Measurements from ENCODE around the gene TRABD. TPM values are rescaled to one million over a fixed set of nuclear protein-coding genes. Genes with fewer than 3 reads are reported as not detected.

TRABD gene
- total RNA-seq, 2 donors from 2014 or later, result 108 to 125 TPM

- ATAC-seq (replicated peaks in 1 of 2) (no peak), DNase-seq (no peak)
- Mint-ChIP-seq H3K27ac (no peak overlapping the region), H3K9me3 (no peaks in the 10 kb centered on the region), H3K4me3 (no peak overlapping the region), H3K27me3 (ENCODE audit: low read depth) (peaks cover 29% of the 10 kb centered on the region), H3K4me1 (ENCODE audit: low read depth) (peaks cover 6% of the 10 kb centered on the region), H3K36me3 (ENCODE audit: insufficient read depth in 2 of 2) (peaks cover 0 to 3% of the 10 kb centered on the region in 2 donors)
Measured at GRCh38 chr22:50173311-50173982, 12.3 kb upstream of the TRABD start.

DNA sequence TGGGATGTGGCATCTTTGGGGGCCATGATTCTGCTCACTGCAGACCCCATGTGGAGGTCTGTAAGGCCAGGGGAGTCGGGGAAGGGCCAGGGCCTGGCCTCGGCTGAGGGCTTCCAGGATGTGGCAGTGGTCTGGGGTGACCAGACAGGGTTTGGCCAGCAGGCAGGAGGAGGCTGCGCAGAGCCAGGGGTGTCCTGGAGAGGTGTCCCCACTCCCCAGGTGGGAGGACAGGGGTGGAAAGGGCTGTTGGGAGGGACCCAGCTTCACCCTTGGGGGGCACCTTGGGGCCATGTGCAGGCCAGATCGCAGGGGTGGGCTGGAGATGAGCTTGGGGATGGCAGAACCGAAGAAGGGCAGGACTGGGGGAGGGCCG is 11.7 kb upstream of the TRABD start:
- peaks cover 0 to 3% of the 10 kb centered on the region in 2 donors for H3K36me3 Mint-ChIP-seq (ENCODE audit: insufficient read depth in 2 of 2)
- H3K4me3 Mint-ChIP-seq, result no peak overlapping the region
- H3K9me3 Mint-ChIP-seq, result no peaks in the 10 kb centered on the region
- H3K27me3 Mint-ChIP-seq (ENCODE audit: low read depth), result peaks cover 23% of the 10 kb centered on the region
- no peak overlapping the region for H3K27ac Mint-ChIP-seq
- DNase-seq, result no peak
- H3K4me1 Mint-ChIP-seq (ENCODE audit: low read depth), result peaks cover 5% of the 10 kb centered on the region
- ATAC-seq (replicated peaks in 1 of 2), result no peak

DNA sequence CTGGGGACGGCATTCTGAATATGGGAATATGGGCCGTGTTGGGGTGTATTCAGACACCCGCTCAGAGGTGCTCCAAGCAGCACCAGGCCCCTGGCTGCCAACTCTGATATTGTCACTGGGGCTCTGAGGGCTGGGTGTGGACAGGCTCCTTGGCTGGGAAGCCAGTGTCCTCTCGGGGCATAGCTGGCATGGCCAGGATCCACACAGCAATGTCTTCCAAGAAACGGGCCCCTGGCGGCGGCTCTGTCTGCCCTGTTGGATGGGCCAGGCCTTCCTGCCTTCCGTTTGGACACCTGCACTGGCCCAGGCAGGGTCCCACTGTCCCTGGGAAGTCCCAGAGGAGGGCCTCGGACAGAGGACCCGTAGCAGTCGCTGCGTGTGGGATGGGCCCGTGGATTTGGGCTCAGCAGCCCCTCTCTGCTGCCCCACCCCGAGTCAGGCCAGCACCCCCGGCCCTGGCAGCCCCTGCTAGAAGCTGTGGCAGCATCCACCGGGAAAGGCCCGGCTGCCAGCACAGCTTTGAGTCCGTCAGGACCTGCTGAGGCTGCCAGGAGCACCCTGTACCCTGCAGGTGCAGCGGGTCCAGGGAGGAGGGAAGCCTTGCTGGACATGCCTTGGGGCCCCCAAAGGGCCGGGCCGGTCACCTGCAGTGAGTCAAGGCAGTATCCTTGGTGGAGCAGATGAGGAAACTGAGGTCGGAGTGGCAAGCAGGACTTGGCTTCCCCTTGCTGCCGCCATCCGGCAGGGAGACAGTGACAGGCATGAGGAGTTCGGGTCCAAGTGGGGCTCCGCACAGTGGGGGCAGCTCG is 11.1 kb upstream of the TRABD start:
- Mint-ChIP-seq H3K4me3 (no peak overlapping the region), H3K4me1 (ENCODE audit: low read depth) (no peaks in the 10 kb centered on the region), H3K36me3 (ENCODE audit: insufficient read depth in 2 of 2) (peaks cover 0 to 3% of the 10 kb centered on the region in 2 donors), H3K9me3 (no peaks in the 10 kb centered on the region), H3K27ac (no peak overlapping the region), H3K27me3 (ENCODE audit: low read depth) (peaks cover 19% of the 10 kb centered on the region)
- ATAC-seq (replicated peaks in 1 of 2) (no peak), DNase-seq (no peak)

DNA sequence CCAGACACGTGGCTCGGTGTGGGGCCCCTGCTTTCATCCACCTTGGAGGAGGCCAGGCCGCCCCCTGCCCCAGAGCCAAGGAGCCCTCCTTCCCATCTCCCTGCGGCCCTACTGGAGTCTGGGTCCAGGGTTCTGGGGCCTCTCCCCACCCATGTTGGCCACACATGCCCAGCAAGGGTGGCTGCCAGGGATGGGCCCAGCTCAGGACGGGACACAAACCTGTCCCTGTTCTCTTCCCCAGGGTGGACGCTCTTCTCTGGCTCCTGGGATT is 10.6 kb upstream of the TRABD start:
- Mint-ChIP-seq H3K27me3 (ENCODE audit: low read depth) (peaks cover 19% of the 10 kb centered on the region), H3K27ac (no peak overlapping the region)
- no peak for ATAC-seq (replicated peaks in 1 of 2)

DNA sequence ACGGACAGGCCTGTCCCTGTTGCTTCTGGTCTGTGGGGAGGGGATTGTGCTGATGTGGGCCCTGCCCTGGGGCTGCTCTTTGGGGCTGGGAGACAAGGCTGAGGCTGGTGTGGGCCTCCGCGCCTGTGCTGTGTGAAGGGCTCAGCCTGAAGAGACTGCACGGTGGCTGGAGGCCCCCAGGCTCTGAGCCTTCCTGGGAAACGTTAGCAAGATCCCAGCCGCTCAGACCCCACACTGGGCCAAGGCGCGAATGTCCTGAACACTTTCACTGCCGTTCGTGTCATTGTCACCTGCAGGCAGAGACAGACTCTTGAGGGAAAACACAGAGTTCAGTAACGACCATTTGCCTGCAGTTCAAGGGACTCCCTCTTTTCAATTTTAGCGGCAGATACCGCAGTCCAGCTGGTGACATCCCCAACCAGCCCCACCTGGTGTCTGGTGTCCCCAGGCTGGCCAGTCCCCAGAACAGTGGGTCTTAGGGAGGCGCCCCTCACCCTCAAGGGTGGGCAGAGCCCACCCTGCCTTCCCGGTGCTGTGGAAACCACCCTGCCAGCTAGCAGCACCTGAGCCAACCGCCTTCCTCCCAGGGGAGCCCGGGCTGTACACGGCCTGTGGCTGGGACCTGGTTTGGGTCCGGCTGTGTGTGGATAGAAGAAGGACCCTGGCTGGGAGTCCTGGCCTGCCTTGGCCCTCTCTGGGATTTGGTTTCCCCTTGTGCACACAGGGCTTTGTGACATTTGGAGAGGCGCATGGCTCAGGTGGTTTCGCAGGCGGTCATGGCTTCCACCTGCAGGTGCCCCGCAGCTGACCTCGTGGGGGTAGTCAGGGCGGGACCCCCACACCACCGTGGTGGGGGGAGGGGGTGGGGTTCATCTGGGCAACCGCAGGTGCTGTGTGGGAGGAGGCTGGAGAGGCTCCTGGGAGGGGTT is 9.5 kb upstream of the TRABD start:
- Mint-ChIP-seq H3K27ac (no peak overlapping the region), H3K36me3 (ENCODE audit: insufficient read depth in 2 of 2) (no peaks in the 10 kb centered on the region), H3K27me3 (ENCODE audit: low read depth) (peaks cover 15% of the 10 kb centered on the region), H3K4me1 (ENCODE audit: low read depth) (no peaks in the 10 kb centered on the region), H3K4me3 (no peak overlapping the region), H3K9me3 (no peaks in the 10 kb centered on the region)
- ATAC-seq (replicated peaks in 1 of 2), result no peak
- DNase-seq, result no peak

More for the DNA sequence above, 10.6 kb upstream of the TRABD start:
- H3K4me3 Mint-ChIP-seq, result no peak overlapping the region
- no peaks in the 10 kb centered on the region for H3K4me1 Mint-ChIP-seq (ENCODE audit: low read depth)
- DNase-seq, result no peak
- no peaks in the 10 kb centered on the region for H3K9me3 Mint-ChIP-seq
- H3K36me3 Mint-ChIP-seq (ENCODE audit: insufficient read depth in 2 of 2), result peaks cover 0 to 3% of the 10 kb centered on the region in 2 donors

GRCh38 chr22:50176850-50177536 is 8.7 kb upstream of the TRABD start:
- ATAC-seq (replicated peaks in 1 of 2) (no peak), DNase-seq (no peak)
- Mint-ChIP-seq H3K4me1 (ENCODE audit: low read depth) (no peaks in the 10 kb centered on the region), H3K4me3 (no peak overlapping the region), H3K36me3 (ENCODE audit: insufficient read depth in 2 of 2) (no peaks in the 10 kb centered on the region), H3K27me3 (ENCODE audit: low read depth) (peaks cover 11% of the 10 kb centered on the region), H3K9me3 (no peaks in the 10 kb centered on the region), H3K27ac (no peak overlapping the region)

DNA sequence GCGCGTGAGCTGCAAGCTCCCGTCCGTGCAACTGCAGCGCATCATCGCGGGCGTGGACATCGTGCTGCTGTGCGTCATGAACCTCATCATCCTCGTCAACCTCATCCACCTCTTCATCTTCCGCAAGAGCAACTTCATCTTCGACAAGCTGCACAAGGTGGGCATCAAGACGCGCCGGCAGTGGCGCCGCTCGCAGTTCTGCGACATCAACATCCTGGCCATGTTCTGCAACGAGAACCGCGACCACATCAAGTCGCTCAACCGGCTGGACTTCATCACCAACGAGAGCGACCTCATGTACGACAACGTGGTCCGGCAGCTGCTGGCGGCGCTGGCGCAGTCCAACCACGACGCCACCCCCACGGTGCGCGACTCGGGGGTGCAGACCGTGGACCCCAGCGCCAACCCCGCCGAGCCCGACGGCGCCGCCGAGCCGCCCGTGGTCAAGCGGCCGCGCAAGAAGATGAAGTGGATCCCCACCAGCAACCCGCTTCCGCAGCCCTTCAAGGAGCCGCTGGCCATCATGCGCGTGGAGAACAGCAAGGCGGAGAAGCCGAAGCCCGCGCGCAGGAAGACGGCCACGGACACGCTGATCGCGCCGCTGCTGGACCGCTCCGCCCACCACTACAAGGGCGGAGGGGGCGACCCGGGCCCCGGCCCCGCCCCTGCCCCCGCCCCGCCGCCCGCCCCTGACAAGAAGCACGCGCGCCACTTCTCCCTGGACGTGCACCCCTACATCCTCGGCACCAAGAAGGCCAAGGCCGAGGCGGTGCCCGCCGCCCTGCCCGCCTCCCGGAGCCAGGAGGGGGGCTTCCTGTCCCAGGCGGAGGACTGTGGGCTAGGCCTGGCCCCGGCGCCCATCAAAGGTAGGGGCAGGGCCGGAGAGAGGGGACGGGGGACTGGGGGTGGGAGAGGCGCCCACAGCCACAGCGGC is 7.9 kb upstream of the TRABD start:
- Mint-ChIP-seq H3K4me3 (no peak overlapping the region), H3K4me1 (ENCODE audit: low read depth) (no peaks in the 10 kb centered on the region), H3K9me3 (no peaks in the 10 kb centered on the region), H3K27ac (no peak overlapping the region), H3K36me3 (ENCODE audit: insufficient read depth in 2 of 2) (no peaks in the 10 kb centered on the region), H3K27me3 (ENCODE audit: low read depth) (peaks cover 3% of the 10 kb centered on the region)
- ATAC-seq (replicated peaks in 1 of 2), result no peak
- no peak for DNase-seq

GRCh38 chr22:50178471-50178864 is 7.2 kb upstream of the TRABD start:
- Mint-ChIP-seq H3K27ac (no peak overlapping the region), H3K4me1 (ENCODE audit: low read depth) (no peaks in the 10 kb centered on the region), H3K27me3 (ENCODE audit: low read depth) (no peaks in the 10 kb centered on the region), H3K4me3 (no peak overlapping the region), H3K36me3 (ENCODE audit: insufficient read depth in 2 of 2) (no peaks in the 10 kb centered on the region), H3K9me3 (no peaks in the 10 kb centered on the region)
- DNase-seq, result no peak
- no peak for ATAC-seq (replicated peaks in 1 of 2)

- Mint-ChIP-seq H3K4me3 (no peak overlapping the region), H3K4me1 (ENCODE audit: low read depth) (peaks cover 4% of the 10 kb centered on the region), H3K27me3 (ENCODE audit: low read depth) (no peaks in the 10 kb centered on the region), H3K36me3 (ENCODE audit: insufficient read depth in 2 of 2) (no peaks in the 10 kb centered on the region), H3K9me3 (no peaks in the 10 kb centered on the region), H3K27ac (no peak overlapping the region)
- no peak for ATAC-seq (replicated peaks in 1 of 2)
- DNase-seq, result no peak
Measured at GRCh38 chr22:50178871-50179869, 6.5 kb upstream of the TRABD start.

GRCh38 chr22:50179937-50180726 is 5.6 kb upstream of the TRABD start:
- H3K27me3 Mint-ChIP-seq (ENCODE audit: low read depth), result no peaks in the 10 kb centered on the region
- no peak for ATAC-seq (replicated peaks in 1 of 2)
- DNase-seq, result no peak
- no peak overlapping the region for H3K27ac Mint-ChIP-seq
- no peak overlapping the region for H3K4me3 Mint-ChIP-seq
- H3K36me3 Mint-ChIP-seq (ENCODE audit: insufficient read depth in 2 of 2), result no peaks in the 10 kb centered on the region
- peaks cover 4% of the 10 kb centered on the region for H3K4me1 Mint-ChIP-seq (ENCODE audit: low read depth)
- no peaks in the 10 kb centered on the region for H3K9me3 Mint-ChIP-seq

All from activated T-cell treated with anti-CD3 and anti-CD28 coated beads, Interleukin-2, amount 50 U/mL, for 72 hours (primary cell).